T-helper 2 cell treated with Interferon-gamma antibody and Interleukin-4, amounts not matched to agents 100 ng/mL and 5 ng/mL, for 36 hours (primary cell): ENCODE measurements around the gene POU6F2. TPM values are rescaled to one million over a fixed set of nuclear protein-coding genes. Genes with fewer than 3 reads are reported as not detected.

Experiments
- intact Hi-C: fragments of 100-400 bp; cut with micrococcal nuclease; formaldehyde crosslinking; loops from one replicate; pipeline ENCODE4 v1.15.1; 2023
- total RNA-seq: library from RNA; stranded (reverse); gene quantifications from 2 replicates; pipeline ENCODE4 v1.2.3, GENCODE V29; 2022

Gene POU6F2
- total RNA-seq, 1 donor from 2014 or later, result not detected

DNA sequence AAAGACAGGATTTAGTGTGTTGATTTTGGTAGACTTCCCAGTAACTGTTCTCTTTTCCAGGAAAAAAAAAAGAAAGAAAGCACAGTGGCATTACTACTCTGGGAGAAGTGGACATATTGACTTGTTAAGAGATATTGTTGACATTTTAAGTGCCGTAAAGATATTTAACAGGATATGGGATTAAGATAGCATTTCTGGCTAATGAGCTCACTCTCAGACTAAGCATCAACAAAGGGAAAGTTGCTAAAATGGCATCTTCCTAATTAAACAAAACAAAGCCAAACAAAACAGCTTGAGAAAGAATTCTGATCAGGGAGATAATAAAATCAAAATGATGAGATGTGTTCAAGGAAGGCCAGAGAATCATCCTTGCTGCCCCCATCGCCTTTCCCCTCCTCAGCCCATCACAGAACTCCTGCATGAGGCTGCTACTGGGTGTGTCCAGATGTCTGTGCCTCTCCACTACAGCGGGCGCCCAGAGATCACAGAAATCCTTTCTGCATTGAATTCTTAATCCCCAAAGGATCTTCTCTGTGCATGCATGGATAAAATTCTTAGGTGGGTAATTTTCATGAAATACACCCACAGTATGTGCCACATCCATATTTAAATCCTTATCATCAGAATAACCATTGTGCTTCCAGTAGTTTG lies 270.5 kb downstream of the POU6F2 start:
- intact Hi-C loops, result no loop called here

- intact Hi-C loops, result no loop called here
These were observed 271.0 kb downstream of the POU6F2 start for GRCh38 chr7:39248692-39249090.

DNA sequence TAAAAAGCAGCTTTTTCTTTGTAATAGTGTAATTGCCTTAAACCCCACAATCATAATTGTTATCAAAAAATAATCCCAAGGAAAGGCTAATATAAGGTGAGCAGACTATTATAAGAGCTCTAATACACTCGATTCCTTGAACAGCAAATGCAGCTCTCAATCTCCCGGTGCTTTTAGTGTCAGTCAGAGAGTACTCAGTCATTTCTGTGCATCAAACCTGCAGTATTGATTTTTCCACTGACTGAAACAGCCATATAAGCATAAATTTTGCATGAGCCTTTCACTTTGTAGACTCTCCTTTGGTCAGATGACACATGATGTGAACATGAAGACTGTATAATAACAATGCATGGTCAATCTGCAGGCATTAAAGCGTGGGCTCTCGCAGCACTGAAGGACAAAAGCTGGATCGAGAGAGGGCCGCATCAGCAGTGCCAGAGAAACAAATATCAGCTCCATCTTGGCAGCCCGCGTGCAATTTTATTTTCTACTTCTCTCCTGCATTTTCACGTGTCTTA lies 272.0 kb downstream of the POU6F2 start:
- intact Hi-C loops, result no loop called here

GRCh38 chr7:39252916-39253315 lies 275.2 kb downstream of the POU6F2 start:
- intact Hi-C loops, result no loop called here

GRCh38 chr7:39259391-39260003 lies 281.8 kb downstream of the POU6F2 start:
- intact Hi-C loops, result no loop called here

- intact Hi-C loops, result no loop called here
These were observed 282.7 kb downstream of the POU6F2 start for GRCh38 chr7:39260279-39260844.

- intact Hi-C loops, result no loop called here
These were observed 284.1 kb downstream of the POU6F2 start for GRCh38 chr7:39261771-39262170.

- intact Hi-C loops, result no loop called here
These were observed 288.2 kb downstream of the POU6F2 start for GRCh38 chr7:39265641-39266591.

- intact Hi-C loops, result no loop called here
These were observed 291.3 kb downstream of the POU6F2 start for GRCh38 chr7:39269034-39269433.

DNA sequence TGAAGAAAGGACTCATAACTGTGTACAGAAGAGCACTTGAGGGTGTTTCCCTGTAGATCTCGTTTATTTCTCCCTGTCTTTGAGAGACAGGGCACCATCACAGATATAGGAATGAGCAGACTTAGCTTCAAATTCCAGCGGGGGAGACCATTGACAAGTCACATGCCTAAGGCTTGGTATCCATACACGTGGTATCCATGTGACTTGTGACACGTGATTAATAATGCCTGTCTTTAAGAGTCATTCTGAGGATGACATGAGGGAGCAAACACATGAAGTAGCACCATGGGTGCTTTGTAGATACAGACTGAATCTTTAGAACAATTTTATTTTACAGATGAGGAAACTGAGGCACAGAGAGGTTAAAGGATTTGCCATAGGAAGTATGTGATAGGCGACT lies 292.3 kb downstream of the POU6F2 start:
- intact Hi-C loops, result no loop called here

DNA sequence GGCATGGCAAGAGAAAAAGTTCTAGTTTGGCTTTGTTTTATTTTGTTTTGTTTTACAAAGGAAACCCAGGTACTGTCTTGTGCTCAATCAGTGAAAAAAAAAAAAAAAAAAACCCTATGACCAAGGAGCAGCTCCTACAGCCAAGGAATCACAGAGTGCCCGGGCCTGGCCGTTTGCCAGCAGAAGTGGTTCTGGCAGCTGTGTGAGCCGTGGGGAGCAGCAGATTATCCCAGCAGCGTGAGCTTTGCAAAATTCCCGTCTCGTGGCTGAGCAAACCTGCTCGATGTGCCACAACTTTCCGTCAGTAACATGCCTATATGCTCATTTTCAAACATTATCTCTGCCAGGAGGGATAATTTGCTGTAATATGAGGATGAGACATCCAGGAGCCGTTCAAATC lies 293.7 kb downstream of the POU6F2 start:
- intact Hi-C loops, result no loop called here

DNA sequence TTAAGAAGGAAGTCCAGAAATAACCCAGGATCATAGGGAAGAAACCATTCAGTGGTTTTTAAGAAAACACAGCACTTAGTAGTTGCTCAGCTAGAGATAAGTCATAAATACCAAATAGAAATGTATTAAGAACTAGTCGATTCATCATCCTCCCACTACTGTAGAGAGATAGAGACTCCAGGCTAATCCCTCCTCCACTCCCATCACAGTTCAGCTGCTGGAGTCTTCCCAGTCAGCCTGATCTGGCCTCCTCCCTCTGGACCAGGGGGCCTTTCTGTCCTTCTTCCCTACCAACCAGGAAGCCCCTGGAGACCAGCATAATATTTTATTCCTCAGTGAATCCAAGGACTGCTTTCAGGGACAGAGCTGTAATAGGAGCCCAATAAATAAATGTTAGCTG lies 294.4 kb downstream of the POU6F2 start:
- intact Hi-C loops, result no loop called here

DNA sequence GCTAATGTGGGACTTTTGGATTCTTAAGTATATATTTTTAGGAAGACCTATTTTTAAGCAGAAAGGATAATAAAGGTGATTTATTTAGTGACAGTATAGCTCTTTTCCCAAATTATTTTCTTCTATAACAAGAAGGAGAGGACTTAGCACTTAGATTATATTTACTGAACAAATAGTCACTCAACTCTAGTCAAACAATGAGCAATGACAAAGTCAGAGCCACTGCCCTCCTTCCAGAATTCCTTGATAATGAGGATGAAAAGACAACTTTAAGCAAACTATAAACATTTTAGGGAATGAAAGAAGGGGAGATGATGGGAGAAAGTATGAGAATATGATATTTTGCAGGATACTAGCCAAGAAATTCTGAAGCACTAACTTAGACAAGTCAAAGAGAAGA lies 295.0 kb downstream of the POU6F2 start:
- intact Hi-C loops, result no loop called here

GRCh38 chr7:39280337-39280736 lies 302.6 kb downstream of the POU6F2 start:
- intact Hi-C loops, result no loop called here

GRCh38 chr7:39285256-39285655 lies 307.5 kb downstream of the POU6F2 start:
- intact Hi-C loops, result no loop called here

DNA sequence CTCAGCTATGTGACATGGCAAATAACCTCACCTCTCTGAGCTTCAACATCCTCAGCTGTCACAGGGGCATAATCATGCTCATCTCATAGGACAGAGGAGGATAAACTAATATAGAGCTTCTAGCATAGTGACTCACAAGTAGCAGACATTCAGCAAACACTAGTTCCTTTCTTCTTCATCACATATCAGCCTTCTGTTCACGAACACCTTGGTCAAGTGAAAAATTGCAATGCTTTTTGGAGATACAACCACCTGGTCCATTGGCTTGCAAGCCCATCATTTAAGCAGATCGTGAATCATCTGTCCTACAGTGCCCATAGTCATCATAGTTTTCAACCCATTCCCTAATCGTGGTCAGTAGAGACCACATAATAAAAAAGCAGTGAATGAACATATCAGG lies 310.6 kb downstream of the POU6F2 start:
- intact Hi-C loops, result no loop called here

DNA sequence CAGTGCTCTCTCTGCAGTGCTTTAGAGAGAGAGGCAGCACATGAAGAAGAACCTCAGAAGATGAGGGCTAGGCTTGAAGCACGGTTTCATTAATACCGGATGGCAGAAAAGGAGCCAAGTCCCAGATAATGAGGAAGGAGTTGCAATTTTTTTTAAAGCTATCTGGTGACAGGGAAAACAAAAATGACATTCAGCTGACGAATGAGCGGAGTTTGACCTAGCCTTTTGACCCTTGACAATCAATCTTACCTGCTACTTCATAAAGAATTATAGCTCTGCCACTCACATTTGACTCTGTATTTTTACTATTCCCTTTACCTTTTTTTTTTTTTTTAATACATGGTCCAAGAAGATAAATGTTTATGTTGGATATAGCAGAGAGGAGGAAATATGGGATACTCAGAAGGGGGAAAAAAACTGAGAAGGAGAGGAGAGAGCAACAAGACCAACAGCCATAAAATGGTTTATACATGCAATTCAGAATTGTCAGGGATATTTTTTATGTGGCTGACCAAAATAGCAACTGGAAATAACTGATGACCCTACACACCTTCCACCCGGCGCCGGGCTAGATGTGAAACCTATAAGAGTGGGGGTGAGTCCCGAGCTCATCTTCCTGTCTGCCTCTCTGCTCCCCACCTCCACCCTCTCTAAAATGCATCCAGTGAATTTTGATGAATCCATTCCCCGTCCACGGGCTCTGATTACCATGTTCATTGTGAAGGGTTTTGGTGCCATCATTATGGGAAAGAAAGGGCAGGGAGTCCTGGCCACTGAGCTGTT lies 314.1 kb downstream of the POU6F2 start:
- intact Hi-C loops, result no loop called here

DNA sequence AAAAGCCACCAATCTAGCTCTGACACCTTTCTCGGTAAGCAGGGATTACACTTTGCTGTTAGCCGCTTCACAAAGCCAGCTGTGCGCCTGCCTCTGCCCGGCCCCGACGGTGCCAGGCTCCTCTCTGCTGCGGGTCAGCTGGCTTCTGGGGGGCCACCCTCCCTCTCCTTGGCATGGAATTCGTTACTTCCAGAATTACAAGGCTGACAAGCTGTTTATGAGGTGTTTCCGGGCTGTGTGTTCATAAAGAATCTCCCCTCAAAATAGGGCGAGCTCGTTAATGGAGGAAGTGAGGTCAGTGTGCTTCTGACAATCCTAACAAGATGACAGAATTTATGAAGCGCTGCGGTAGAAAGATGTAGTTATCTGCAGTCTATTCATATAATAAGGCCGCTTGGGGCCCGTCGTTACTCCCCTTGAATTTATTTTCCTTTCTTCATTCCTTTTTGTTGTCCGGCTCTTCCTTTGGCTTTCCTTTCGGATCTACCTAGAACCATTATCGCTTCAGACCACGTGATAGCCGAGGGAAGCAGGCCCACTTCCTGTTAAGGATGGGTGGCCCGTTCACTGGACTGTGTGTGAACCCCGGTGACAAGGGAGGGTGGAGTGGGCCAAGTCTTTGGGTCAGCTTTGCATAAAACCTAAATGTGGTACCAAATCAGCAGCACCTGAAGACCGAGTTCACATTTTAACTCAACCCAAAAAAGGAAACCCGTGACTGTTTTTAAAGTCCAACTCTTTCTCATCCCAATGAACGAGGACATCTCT lies 315.5 kb downstream of the POU6F2 start:
- intact Hi-C loops, result no loop called here

GRCh38 chr7:39294022-39294421 lies 316.3 kb downstream of the POU6F2 start:
- intact Hi-C loops, result no loop called here

- intact Hi-C loops, result no loop called here
These were observed 318.1 kb downstream of the POU6F2 start for GRCh38 chr7:39295796-39296195.
